H1 (cell line): ENCODE results near the gene HOXB4. TPM values are rescaled to one million over a fixed set of nuclear protein-coding genes. Genes with fewer than 3 reads are reported as not detected.

Source experiments
- CTCF ChIA-PET: fragments of 300-600 bp; sonication (Branson Sonifier 250); formaldehyde crosslinking; loops from one replicate; lab custom pipeline; 2021; ENCODE audit not compliant: partially characterized antibody; lab: Charles Lee
- POLR2A ChIA-PET: fragments of 300-600 bp; sonication (Branson Sonifier 250); formaldehyde crosslinking; loops from one replicate; lab custom pipeline; 2021; ENCODE audit warnings: inconsistent platforms; ENCODE audit not compliant: partially characterized antibody; lab: Charles Lee
- DNase-seq, 2 experiments: peaks; one replicate each; pipeline versions ENCODE4 v3.0.0 to v3.0.0-alpha.2; 2010 to 2022; ENCODE audit warnings: low spot score in 2 of 2, low read depth in 1 of 2, mixed read lengths in 1 of 2
- FAIRE-seq: peaks from 2 replicates; lab custom pipeline; 2011; peaks lifted over from hg19 to GRCh38; lab: Jason Lieb, UNC
- H2AFZ ChIP-seq: 2 replicates; pipeline ENCODE4 v1.8.1; 2012; ENCODE audit warnings: low read length, inconsistent platforms
- H2AK5ac ChIP-seq: 2 replicates; pipeline ENCODE4 v1.6.1; 2013; ENCODE audit warnings: low read depth, low read length
- H2BK120ac ChIP-seq: replicated peaks from 2 replicates; pipeline ENCODE3; 2013; ENCODE audit warnings: low read depth, low read length, inconsistent platforms
- H2BK12ac ChIP-seq: 2 replicates; pipeline ENCODE4 v1.6.1; 2013; ENCODE audit warnings: low read depth, low read length
- H2BK15ac ChIP-seq: 2 replicates; pipeline ENCODE4 v1.6.1; 2013; ENCODE audit warnings: low read length
- H2BK20ac ChIP-seq: 2 replicates; pipeline ENCODE4 v1.6.1; 2013; ENCODE audit warnings: low read length
- H2BK5ac ChIP-seq: 2 replicates; pipeline ENCODE4 v1.6.1; 2013; ENCODE audit warnings: low read depth, low read length
- H3K14ac ChIP-seq: 2 replicates; pipeline ENCODE4 v1.6.1; 2013; ENCODE audit warnings: inconsistent platforms; ENCODE audit not compliant: insufficient read length
- H3K18ac ChIP-seq: 2 replicates; pipeline ENCODE4 v1.6.1; 2013; ENCODE audit warnings: low read length; ENCODE audit errors: extremely low read depth
- H3K23ac ChIP-seq: 2 replicates; pipeline ENCODE4 v1.6.1; 2013; ENCODE audit warnings: inconsistent platforms; ENCODE audit not compliant: insufficient read length
- H3K23me2 ChIP-seq: 2 replicates; pipeline ENCODE4 v1.6.1; 2013; ENCODE audit warnings: low read depth, low read length
- H3K27ac ChIP-seq: 2 replicates; pipeline ENCODE4 v1.6.1; 2011; ENCODE audit warnings: low read depth, low read length, inconsistent platforms
- H3K27me3 ChIP-seq, 4 experiments: replicated peaks in 1 of 4; 1 replicate in 1 of 4; 2 replicates in 3 of 4; pipeline versions ENCODE4 v1.6.1 to v1.8.1; 2011 to 2013; ENCODE audit warnings: low read length in 3 of 4, mild to moderate bottlenecking in 3 of 4, inconsistent platforms in 2 of 4, mixed read lengths in 2 of 4, moderate library complexity in 1 of 4; ENCODE audit not compliant: control insufficient read depth in 3 of 4, insufficient read depth in 3 of 4; ENCODE audit errors: extremely low read depth in 1 of 4
- H3K36me3 ChIP-seq, 4 experiments: 2 replicates each; pipeline versions ENCODE4 v1.6.1 to v1.8.1; 2011 to 2013; ENCODE audit warnings: mild to moderate bottlenecking in 4 of 4, low read length in 3 of 4, moderate library complexity in 2 of 4, control low read depth in 1 of 4, inconsistent platforms in 1 of 4; ENCODE audit not compliant: insufficient read depth in 4 of 4, control insufficient read depth in 2 of 4
- H3K4ac ChIP-seq: replicated peaks from 2 replicates; pipeline ENCODE3; 2013; ENCODE audit warnings: low read length, low read depth, mixed read lengths, inconsistent platforms; ENCODE audit not compliant: insufficient read length
- H3K4me1 ChIP-seq, 4 experiments: replicated peaks in 1 of 4; 1 replicate in 1 of 4; 2 replicates in 3 of 4; pipeline versions ENCODE4 v1.6.1 to v1.8.1; 2011 to 2013; ENCODE audit warnings: low read length in 3 of 4, inconsistent platforms in 2 of 4, mixed read lengths in 1 of 4; ENCODE audit not compliant: insufficient read depth in 4 of 4, control insufficient read depth in 3 of 4
- H3K4me2 ChIP-seq, 2 experiments: 2 replicates each; pipeline versions ENCODE4 v1.6.1 to v1.8.1; 2011 to 2013; ENCODE audit warnings: low read depth in 2 of 2, low read length in 2 of 2, control low read depth in 1 of 2, inconsistent platforms in 1 of 2, mild to moderate bottlenecking in 1 of 2; ENCODE audit not compliant: insufficient read depth in 1 of 2
- H3K4me3 ChIP-seq, 4 experiments: fragments of 200-600, 300-600 bp in 1 of 4; sonication (generic), shearing (Covaris generic), sonication (Bioruptor Twin) in 1 of 4; 2 replicates each; pipeline versions ENCODE4 v1.5.1 to v1.8.1; 2011 to 2016; ENCODE audit warnings: low read length in 4 of 4, low read depth in 3 of 4, control low read depth in 2 of 4, inconsistent platforms in 2 of 4, mild to moderate bottlenecking in 2 of 4, mixed read lengths in 1 of 4, moderate library complexity in 1 of 4; ENCODE audit not compliant: insufficient read depth in 2 of 4; ENCODE audit errors: extremely low read depth in 1 of 4
- H3K56ac ChIP-seq: replicated peaks from 2 replicates; pipeline ENCODE3; 2013; ENCODE audit warnings: low read depth, mild to moderate bottlenecking, mixed read lengths, low read length, inconsistent platforms; ENCODE audit not compliant: insufficient read length
- H3K79me1 ChIP-seq: 2 replicates; pipeline ENCODE4 v1.6.1; 2013; ENCODE audit warnings: low read depth, low read length, control low read depth
- H3K79me2 ChIP-seq, 2 experiments: 2 replicates each; pipeline versions ENCODE4 v1.6.1 to v1.8.1; 2012 to 2013; ENCODE audit warnings: low read length in 2 of 2, mild to moderate bottlenecking in 2 of 2, inconsistent platforms in 1 of 2; ENCODE audit not compliant: insufficient read depth in 2 of 2, control insufficient read depth in 1 of 2
- H3K9ac ChIP-seq, 4 experiments: replicated peaks in 1 of 4; 1 replicate in 1 of 4; 2 replicates in 3 of 4; pipeline versions ENCODE4 v1.6.1 to v1.8.1; 2011 to 2013; ENCODE audit warnings: low read depth in 3 of 4, low read length in 3 of 4, control low read depth in 2 of 4, mild to moderate bottlenecking in 2 of 4, moderate library complexity in 2 of 4, inconsistent platforms in 1 of 4; ENCODE audit errors: extremely low read depth in 1 of 4
- H3K9me3 ChIP-seq, 2 experiments: 2 replicates each; pipeline versions ENCODE4 v1.6.1 to v1.8.1; 2012 to 2013; ENCODE audit warnings: mild to moderate bottlenecking in 2 of 2, moderate library complexity in 2 of 2, control low read depth in 1 of 2, inconsistent platforms in 1 of 2, low read depth in 1 of 2, low read length in 1 of 2, mixed read lengths in 1 of 2; ENCODE audit not compliant: insufficient read depth in 2 of 2
- H4K20me1 ChIP-seq, 2 experiments: replicated peaks in 1 of 2; 2 replicates each; pipeline versions ENCODE3 to v1.8.1; 2011 to 2013; ENCODE audit warnings: inconsistent platforms in 2 of 2, low read length in 2 of 2, mild to moderate bottlenecking in 1 of 2; ENCODE audit not compliant: insufficient read depth in 2 of 2, control insufficient read depth in 1 of 2
- H4K5ac ChIP-seq: 2 replicates; pipeline ENCODE4 v1.6.1; 2013; ENCODE audit warnings: low read length, low read depth, mixed read lengths, inconsistent platforms; ENCODE audit not compliant: insufficient read length
- H4K8ac ChIP-seq: 2 replicates; pipeline ENCODE4 v1.8.0; 2013; ENCODE audit warnings: mild to moderate bottlenecking, moderate library complexity, low read length, inconsistent platforms; ENCODE audit not compliant: insufficient read depth; ENCODE audit errors: extremely low read depth
- H4K91ac ChIP-seq: replicated peaks from 2 replicates; pipeline ENCODE3; 2013; ENCODE audit warnings: low read length, mixed read lengths, inconsistent platforms; ENCODE audit not compliant: insufficient read length
- BACH1 ChIP-seq: IDR thresholded peaks from 2 replicates; pipeline ENCODE4 v1.6.1; 2012; ENCODE audit warnings: low read length, improper control_type of control experiment
- CTBP2 ChIP-seq: IDR thresholded peaks from 2 replicates; pipeline ENCODE4 v1.7.0; 2011; ENCODE audit warnings: borderline replicate concordance, mild to moderate bottlenecking, moderate library complexity, mixed read lengths, low read length; ENCODE audit not compliant: insufficient read depth, insufficient read length
- EZH2 ChIP-seq: fragments of 200-600 bp; sonication (generic); IDR thresholded peaks from 2 replicates; pipeline ENCODE4 v1.7.1; 2012; ENCODE audit warnings: low read depth, mild to moderate bottlenecking, moderate library complexity, low read length, inconsistent platforms; ENCODE audit not compliant: severe bottlenecking
- JUN ChIP-seq: IDR thresholded peaks from 2 replicates; pipeline ENCODE4 v1.6.1; 2011; ENCODE audit warnings: low read depth, mild to moderate bottlenecking, improper control_type of control experiment, low read length
- RNF2 ChIP-seq: fragments of 200-900, 300-1000 bp; sonication (generic); IDR thresholded peaks from 2 replicates; pipeline ENCODE4 v1.7.1; 2016; ENCODE audit warnings: borderline replicate concordance, low read depth, mild to moderate bottlenecking, antibody characterized with exemption, low read length; ENCODE audit not compliant: poor library complexity, severe bottlenecking; ENCODE audit errors: missing control alignments
- SUZ12 ChIP-seq: fragments of 200-600 bp; sonication (generic); IDR thresholded peaks from 2 replicates; pipeline ENCODE4 v1.6.1; 2012; ENCODE audit warnings: mild to moderate bottlenecking, inconsistent platforms, low read length, moderate library complexity, mixed read lengths
- WGBS, 2 experiments: shearing (Covaris generic) in 1 of 2; methylation state at CpG; one replicate each; pipeline versions ENCODE4 v1.1.6 to v1.1.7; 2013 to 2015; ENCODE audit warnings: low lambda C conversion rate in 2 of 2, mixed read lengths in 2 of 2, inconsistent platforms in 1 of 2, low coverage in 1 of 2, missing lambda C conversion rate in 1 of 2; ENCODE audit not compliant: insufficient replicate concordance in 2 of 2, insufficient coverage in 1 of 2, insufficient read length in 1 of 2; ENCODE audit errors: extremely low coverage in 1 of 2, missing lambda C conversion rate in 1 of 2; 5-methylcytosine and 5-hydroxymethylcytosine counted together
- polyA plus RNA-seq, 7 experiments: library from polyadenylated mRNA; depleted of rRNA in 3 of 7; stranded (reverse) in 5 of 7; unstranded in 2 of 7; fragments of >200 nt in 5 of 7; fragments of 200-250 nt in 2 of 7; gene quantifications; 1 replicate in 5 of 7; 2 replicates in 1 of 7; 4 replicates in 1 of 7; pipeline versions ENCODE4 v1.2.1 to v1.2.3, GENCODE V29; 2011 to 2013; ENCODE audit warnings: missing spikeins in 2 of 7, mixed read lengths in 2 of 7
- total RNA-seq: library from RNA; stranded (reverse); fragmentation: NEBNext Ultra II Directional; extraction: Animal tissue kit (Norgen Biotek cat#: 25700); gene quantifications from 2 replicates; pipeline ENCODE4 v1.2.1, GENCODE V29; 2021

HOXB4 gene
- total and polyA plus RNA-seq, 2 of the 8 experiments (the other 6 are each of a cell fraction or from before 2014, with no cell fraction given): not detected

GRCh38 chr17:48578616-48579470, 693 bp upstream of the HOXB4 start:
- Histone ChIP-seq H4K5ac (no peak overlapping the region), H4K8ac (no peak overlapping the region; the same call in 1 of the 2 replicates), H3K23me2 (no peaks in the 10 kb centered on the region), H4K20me1 (peaks cover 19 to 37% of the 10 kb centered on the region in 2 experiments), H2AFZ (no peak overlapping the region), H3K27me3 (peaks cover 99 to 100% (median 100%) of the 10 kb centered on the region in 4 experiments), H2BK15ac (peak overlapping the region; percentile 29; the same call in 1 of the 2 replicates), H3K14ac (no peak overlapping the region), H2AK5ac (no peak overlapping the region), H3K56ac (no peak overlapping the region), H4K91ac (no peak overlapping the region), H2BK5ac (no peak overlapping the region), H3K9ac (no peak overlapping the region), H3K79me2 (no peaks in the 10 kb centered on the region), H2BK12ac (no peak overlapping the region), H2BK120ac (no peak overlapping the region), H3K18ac (no peak overlapping the region; the same call in 1 of the 2 replicates), H3K4me3 (peak overlapping the region in 1 of 4 experiments; percentile 28; a peak in 1 of 8 replicates), H3K4me2 (peak overlapping the region; percentile 40 to 48), H3K4ac (no peak overlapping the region), H3K27ac (no peak overlapping the region), H3K4me1 (peaks cover 0 to 13% (median 4%) of the 10 kb centered on the region in 4 experiments; a peak in 5 of 7 replicates), H3K36me3 (peaks cover 0 to 12% (median 0%) of the 10 kb centered on the region in 4 experiments; a peak in 1 of 8 replicates), H3K23ac (no peak overlapping the region), H3K79me1 (no peaks in the 10 kb centered on the region), H3K9me3 (no peaks in the 10 kb centered on the region), H2BK20ac (no peak overlapping the region)
- FAIRE-seq (no peak), DNase-seq (no peak)
- WGBS, 2 experiments: 9% methylated on average over 39 of the region's 43 CpGs; no CpG with 5 or more reads in 1 of the 2 experiments
- TF ChIP-seq SUZ12: peak; percentile 96
- TF ChIP-seq RNF2: peak; percentile 97
- no peak for TF ChIP-seq JUN
- TF ChIP-seq CTBP2: peak; percentile 89
- TF ChIP-seq BACH1: no peak
- peak; percentile 89 for TF ChIP-seq EZH2
- ChIA-PET CTCF (interaction anchor here (1.1 to 1.5 kb wide), 3 partner anchors 9 to 16 kb away, joined by 3 to 5 read pairs (median 4); no protein-coding TSS in a partner anchor), POLR2A (no interaction called here)
